ENCODE results near the gene HDAC3.

The HDAC3 gene

GRCh38 chr5:141603923-141604717 is 32.5 kb downstream of the HDAC3 start:
- no peak for DNase-seq (ENCODE audit: low read depth in 2 of 2)

- DNase-seq (ENCODE audit: low read depth in 2 of 2): no peak
Observed at GRCh38 chr5:141602606-141603005, 34.0 kb downstream of the HDAC3 start.

- no peak for DNase-seq (ENCODE audit: low read depth in 2 of 2)
Observed at GRCh38 chr5:141598391-141599345, 38.0 kb downstream of the HDAC3 start.

DNA sequence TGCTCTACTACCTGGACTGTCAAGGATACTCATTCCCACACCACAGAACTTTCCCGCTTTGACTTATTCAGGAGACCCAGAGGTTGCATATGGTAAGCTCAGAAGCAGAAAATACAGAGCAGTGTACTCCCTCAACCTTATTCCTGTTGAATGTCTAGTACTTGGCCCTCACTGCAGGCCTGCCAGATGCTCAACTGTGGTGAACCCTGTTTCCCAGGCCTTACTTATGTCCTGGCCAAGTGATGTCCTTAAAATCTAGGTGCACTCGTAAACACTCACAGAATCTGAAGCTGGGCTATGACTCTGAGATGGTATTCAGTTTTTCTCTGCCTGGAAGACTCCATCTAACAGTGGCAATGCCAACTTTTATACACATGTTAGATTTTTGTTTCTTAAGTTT is 38.8 kb downstream of the HDAC3 start:
- no peak for DNase-seq (ENCODE audit: low read depth in 2 of 2)

DNA sequence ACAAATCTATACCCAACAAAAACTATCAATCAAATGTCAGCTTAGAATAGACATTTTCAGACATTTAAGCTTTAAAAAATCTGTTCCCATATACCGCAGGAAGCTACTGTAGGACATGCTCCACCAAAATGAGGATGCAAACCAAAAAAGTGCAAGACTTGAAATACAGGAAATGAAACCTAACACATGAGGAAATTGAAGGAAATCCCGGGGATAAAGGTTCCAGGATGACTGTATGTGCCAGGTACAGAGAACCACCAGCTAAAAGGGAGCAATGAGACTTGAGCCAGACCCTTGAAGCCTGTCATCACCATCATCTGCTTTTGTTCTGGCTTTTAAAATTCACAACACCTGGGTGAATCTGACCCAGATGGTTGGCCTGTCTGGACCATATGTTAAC is 39.3 kb downstream of the HDAC3 start:
- no peak for DNase-seq (ENCODE audit: low read depth in 2 of 2)

DNA sequence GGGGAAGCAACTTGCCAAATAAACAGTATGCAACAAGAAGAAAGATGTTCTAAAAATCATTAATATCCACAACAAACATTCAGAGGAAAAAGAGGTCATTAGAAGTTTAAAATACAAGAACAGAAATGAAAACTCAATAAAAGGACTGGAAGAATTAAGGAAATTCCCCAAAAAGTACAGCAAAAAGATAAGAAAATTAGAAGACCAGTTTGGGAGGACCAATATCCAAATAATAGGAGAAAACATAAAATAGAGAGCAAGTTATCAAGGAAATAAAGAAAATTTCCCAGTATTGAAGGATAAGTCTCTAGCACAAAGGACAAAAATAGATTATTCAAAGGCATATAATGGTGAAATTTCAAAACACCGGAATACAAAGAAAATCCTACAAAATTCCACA is 39.8 kb downstream of the HDAC3 start:
- no peak for DNase-seq (ENCODE audit: low read depth in 2 of 2)

DNA sequence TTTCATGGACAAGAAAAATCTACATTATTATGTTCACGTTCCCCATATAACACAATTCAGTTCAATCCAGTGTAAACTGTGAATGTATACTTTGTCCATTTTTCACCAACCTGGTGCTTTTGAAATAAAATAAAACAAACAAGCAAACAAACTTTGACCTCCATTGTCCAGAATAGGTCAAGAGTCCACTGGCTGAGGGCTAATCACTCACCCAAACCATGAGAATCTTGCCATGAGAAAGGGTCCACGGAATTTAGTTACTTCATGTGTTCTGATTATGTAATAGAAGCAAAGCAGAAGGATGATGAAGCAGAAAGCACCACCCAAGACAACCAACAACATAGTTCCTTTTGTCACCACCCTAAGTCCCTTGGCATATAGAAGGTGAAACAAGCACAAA is 46.5 kb downstream of the HDAC3 start:
- DNase-seq (ENCODE audit: low read depth in 2 of 2): no peak

GRCh38 chr5:141586246-141586645 is 50.4 kb downstream of the HDAC3 start:
- DNase-seq (ENCODE audit: low read depth in 2 of 2): no peak

- DNase-seq (ENCODE audit: low read depth in 2 of 2): no peak
Observed at GRCh38 chr5:141585594-141585993, 51.1 kb downstream of the HDAC3 start.

- DNase-seq (ENCODE audit: low read depth in 2 of 2): no peak
Observed at GRCh38 chr5:141574122-141574510, 62.5 kb downstream of the HDAC3 start.

DNA sequence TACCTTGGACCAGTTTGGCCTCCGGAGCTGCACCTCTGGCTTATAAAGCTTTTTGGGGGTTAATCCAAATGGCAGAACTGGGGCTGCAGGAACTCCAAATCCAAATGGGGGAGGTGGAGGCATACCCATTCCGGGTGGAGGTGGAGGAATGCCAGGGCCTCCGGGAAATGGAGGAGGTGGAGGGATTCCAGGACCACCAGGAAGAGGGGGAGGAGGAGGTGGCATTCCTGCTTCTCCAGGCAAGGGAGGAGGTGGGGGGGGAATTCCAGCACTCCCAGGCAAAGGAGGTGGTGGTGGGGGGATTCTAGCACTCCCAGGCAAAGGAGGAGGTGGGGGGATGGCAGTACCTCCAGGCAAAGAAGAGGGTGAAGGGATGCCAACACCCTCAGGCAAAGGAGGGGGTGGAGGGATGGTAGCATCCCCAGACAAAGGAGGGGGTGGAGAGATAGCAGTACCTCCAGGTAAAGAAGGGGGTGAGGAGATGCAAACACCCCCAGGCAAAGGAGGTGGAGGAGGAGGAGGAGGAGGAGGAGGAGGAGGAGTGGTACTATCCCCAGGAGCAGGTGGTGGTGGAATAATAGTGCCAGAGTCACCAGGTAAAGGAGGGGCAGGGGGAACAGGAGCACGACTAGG is 63.0 kb downstream of the HDAC3 start:
- no peak for DNase-seq (ENCODE audit: low read depth in 2 of 2)
